IMR-90 (cell line): Measurements from ENCODE around the gene COL4A2. TPM values are rescaled to one million over a fixed set of nuclear protein-coding genes. Genes with fewer than 3 reads are reported as not detected.

Experiments used
- ATAC-seq: fragments of 200-7000 bp; cut with Tn5 transposase; 2 replicates; pipeline ENCODE4 v1.9.1; 2020; ENCODE audit warnings: low read depth, mild to moderate bottlenecking, moderate library complexity
- BruUV-seq: library from RNA; stranded (reverse); fragments of 400-500 nt; replicated peaks from 2 replicates; lab custom pipeline; 2021; lab: Mats Ljungman, UMichigan
- CTCF ChIA-PET: fragments of 300-600 bp; formaldehyde crosslinking; extraction: SDS; loops from one replicate; lab custom pipeline; 2021; ENCODE audit warnings: antibody characterized with exemption; lab: Yijun Ruan, JAX
- POLR2A ChIA-PET: fragments of 300-600 bp; sonication (Branson Sonifier 250); formaldehyde crosslinking; loops from one replicate; lab custom pipeline; 2022; ENCODE audit warnings: antibody characterized with exemption; ENCODE audit not compliant: unreplicated experiment; lab: Charles Lee
- DNase-seq: peaks from one replicate; pipeline ENCODE4 v3.0.0; 2013
- H2AFZ ChIP-seq: replicated peaks from 2 replicates; pipeline ENCODE3; 2013; ENCODE audit warnings: low read length, mild to moderate bottlenecking; ENCODE audit not compliant: poor library complexity
- H2AK5ac ChIP-seq: 2 replicates; pipeline ENCODE4 v1.6.1; 2013; ENCODE audit warnings: low read depth, low read length, inconsistent platforms
- H2AK9ac ChIP-seq: replicated peaks from 2 replicates; pipeline ENCODE3; 2013; ENCODE audit warnings: mild to moderate bottlenecking, low read depth, low read length, moderate library complexity; ENCODE audit not compliant: poor library complexity
- H2BK120ac ChIP-seq: 2 replicates; pipeline ENCODE4 v1.6.1; 2013; ENCODE audit warnings: low read depth, low read length, inconsistent platforms
- H2BK15ac ChIP-seq: 3 replicates; pipeline ENCODE4 v1.6.1; 2013; ENCODE audit warnings: low read depth, low read length, inconsistent platforms
- H2BK20ac ChIP-seq: 2 replicates; pipeline ENCODE4 v1.6.1; 2013; ENCODE audit warnings: low read depth, mild to moderate bottlenecking, inconsistent platforms, low read length, moderate library complexity
- H2BK5ac ChIP-seq: 2 replicates; pipeline ENCODE4 v1.6.1; 2013; ENCODE audit warnings: mild to moderate bottlenecking, low read depth, low read length, inconsistent platforms; ENCODE audit not compliant: poor library complexity, severe bottlenecking
- H3K14ac ChIP-seq: replicated peaks from 2 replicates; pipeline ENCODE4 v1.6.1; 2013; ENCODE audit warnings: low read depth, low read length, inconsistent platforms
- H3K18ac ChIP-seq: 2 replicates; pipeline ENCODE4 v1.6.1; 2013; ENCODE audit warnings: low read depth, low read length, control low read depth
- H3K23ac ChIP-seq: 2 replicates; pipeline ENCODE4 v1.6.1; 2013; ENCODE audit warnings: low read depth, low read length, inconsistent platforms
- H3K27ac ChIP-seq: 2 replicates; pipeline ENCODE4 v1.5.1; 2013; ENCODE audit warnings: mild to moderate bottlenecking, control low read depth, low read length; ENCODE audit not compliant: insufficient read depth
- H3K27me3 ChIP-seq: 2 replicates; pipeline ENCODE4 v1.6.1; 2013; ENCODE audit warnings: low read length; ENCODE audit not compliant: control insufficient read depth, insufficient read depth
- H3K36me3 ChIP-seq: 2 replicates; pipeline ENCODE4 v1.6.1; 2013; ENCODE audit warnings: low read length, mixed read lengths; ENCODE audit not compliant: control insufficient read depth, insufficient read depth
- H3K4ac ChIP-seq: 2 replicates; pipeline ENCODE4 v1.6.1; 2013; ENCODE audit warnings: low read depth, low read length, inconsistent platforms
- H3K4me1 ChIP-seq: 2 replicates; pipeline ENCODE4 v1.6.1; 2013; ENCODE audit warnings: low read length, mixed read lengths; ENCODE audit not compliant: control insufficient read depth, insufficient read depth
- H3K4me2 ChIP-seq: 2 replicates; pipeline ENCODE4 v1.6.1; 2013; ENCODE audit warnings: low read depth, mild to moderate bottlenecking, control low read depth, low read length, moderate library complexity
- H3K4me3 ChIP-seq: 2 replicates; pipeline ENCODE4 v1.5.1; 2013; ENCODE audit warnings: low read depth, mild to moderate bottlenecking, control low read depth, low read length, moderate library complexity; ENCODE audit not compliant: insufficient read depth
- H3K56ac ChIP-seq: 2 replicates; pipeline ENCODE4 v1.6.1; 2013; ENCODE audit warnings: low read length, inconsistent platforms; ENCODE audit not compliant: insufficient read depth; ENCODE audit errors: extremely low read depth
- H3K79me1 ChIP-seq, 2 experiments: 2 replicates each; pipeline ENCODE4 v1.6.1; 2013; ENCODE audit warnings: low read length in 2 of 2, inconsistent platforms in 1 of 2, low read depth in 1 of 2
- H3K9ac ChIP-seq: 2 replicates; pipeline ENCODE4 v1.6.1; 2013; ENCODE audit warnings: low read depth, low read length, control low read depth
- H3K9me1 ChIP-seq: 2 replicates; pipeline ENCODE4 v1.6.1; 2013; ENCODE audit warnings: low read length, inconsistent platforms; ENCODE audit not compliant: insufficient read depth
- H3K9me3 ChIP-seq: 2 replicates; pipeline ENCODE4 v1.6.1; 2013; ENCODE audit warnings: low read length; ENCODE audit not compliant: control insufficient read depth, insufficient read depth
- H4K20me1 ChIP-seq: 2 replicates; pipeline ENCODE4 v1.6.1; 2013; ENCODE audit warnings: low read length, inconsistent platforms; ENCODE audit not compliant: insufficient read depth
- H4K5ac ChIP-seq: 2 replicates; pipeline ENCODE4 v1.6.1; 2013; ENCODE audit warnings: mild to moderate bottlenecking, low read depth, low read length, control low read depth
- H4K8ac ChIP-seq, 2 experiments: 2 replicates each; pipeline ENCODE4 v1.6.1; 2013; ENCODE audit warnings: low read depth in 2 of 2, low read length in 2 of 2, control low read depth in 1 of 2, inconsistent platforms in 1 of 2
- H4K91ac ChIP-seq: 2 replicates; pipeline ENCODE4 v1.6.1; 2013; ENCODE audit warnings: low read depth, low read length, inconsistent platforms; ENCODE audit not compliant: insufficient read depth
- CEBPB ChIP-seq: IDR thresholded peaks from 2 replicates; pipeline ENCODE4 v1.6.1; 2012; ENCODE audit warnings: low read depth, low read length, improper control_type of control experiment
- NFE2L2 ChIP-seq: fragments of 150-350 bp; IDR thresholded peaks from 2 replicates; pipeline ENCODE4 v1.6.1; 2016; ENCODE audit warnings: low read depth, mild to moderate bottlenecking, low read length
- WGBS, 2 experiments: methylation state at CpG; one replicate each; pipeline versions ENCODE4 v1.1.5 to v1.1.7; 2013; ENCODE audit warnings: missing lambda C conversion rate in 2 of 2; ENCODE audit not compliant: insufficient read length in 1 of 2; ENCODE audit errors: extremely low coverage in 2 of 2; 5-methylcytosine and 5-hydroxymethylcytosine counted together
- dilution Hi-C: fragments of 300-500 bp; cut with HindIII; formaldehyde crosslinking; loops from one replicate; pipeline ENCODE4 v1.14.3; 2018; ENCODE audit warnings: low sequenced_read_pairs; ENCODE audit not compliant: unreplicated experiment
- in situ Hi-C: fragments of 300-500 bp; cut with MboI; formaldehyde crosslinking; loops from 3 replicates; pipeline ENCODE4 v1.14.3; 2019; ENCODE audit warnings: low sequenced_read_pairs, inconsistent platforms, mixed read lengths
- intact Hi-C: fragments of 100-400 bp; cut with micrococcal nuclease; formaldehyde crosslinking; loops from 2 replicates; pipeline ENCODE4 v1.10.0; 2022
- polyA plus RNA-seq, 3 experiments: library from polyadenylated mRNA; depleted of rRNA; stranded (reverse); fragments of >200 nt; gene quantifications; 2 replicates each; pipeline ENCODE4 v1.2.3, GENCODE V29; 2012; ENCODE audit warnings: low replicate concordance in 1 of 3
- total RNA-seq: library from RNA; depleted of rRNA; stranded (reverse); fragments of >200 nt; gene quantifications from 2 replicates; pipeline ENCODE4 v1.2.3, GENCODE V29; 2012

Gene COL4A2
- total and polyA plus RNA-seq, 2 of the 4 experiments (the other 2 are of a cell fraction), result 90.7 to 457 TPM

DNA sequence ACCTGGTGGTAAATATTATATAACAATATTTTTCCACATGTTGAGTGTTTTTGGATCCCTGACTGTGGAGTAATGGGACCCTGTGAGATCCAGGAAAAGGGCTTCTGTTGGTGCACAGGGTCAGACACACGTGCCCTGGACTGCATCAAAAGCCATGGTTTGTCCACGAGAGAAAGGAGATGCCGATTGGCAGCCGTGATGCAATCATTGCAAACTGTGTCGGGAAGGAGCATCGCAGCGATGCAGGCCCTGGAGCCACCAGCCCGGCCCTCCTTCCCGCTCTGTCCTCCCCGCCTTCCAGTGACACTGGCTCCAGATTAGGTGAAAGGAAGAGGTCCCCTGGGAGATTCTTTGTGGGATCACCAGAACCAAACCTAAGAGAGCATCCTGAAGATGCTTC is 9.1 kb downstream of the COL4A2 start:
- peaks cover 11 to 78% of the 10 kb centered on the region in 2 experiments for H3K79me1 ChIP-seq
- H2AFZ ChIP-seq, result no peak overlapping the region
- H3K56ac ChIP-seq, result no peak overlapping the region
- H4K8ac ChIP-seq, result no peak overlapping the region
- H3K36me3 ChIP-seq, result peaks cover 49% of the 10 kb centered on the region
- DNase-seq, result no peak
- WGBS, 2 experiments, result 89% methylated on average over 3 of the region's 10 CpGs; no CpG with 5 or more reads in 1 of the 2 experiments
- CTCF ChIA-PET, result no interaction called here
- POLR2A ChIA-PET, result no interaction called here
- no peak overlapping the region for H3K23ac ChIP-seq
- no peak overlapping the region for H2BK20ac ChIP-seq
- no peak overlapping the region for H4K91ac ChIP-seq
- H3K9ac ChIP-seq, result no peak overlapping the region
- H2AK9ac ChIP-seq, result no peak overlapping the region
- H3K4me1 ChIP-seq, result peaks cover 24% of the 10 kb centered on the region
- in situ Hi-C loops (no loop called here), dilution Hi-C loops (no loop called here), intact Hi-C loops (no loop called here)
- no peak overlapping the region for H3K4ac ChIP-seq
- no peak overlapping the region for H3K18ac ChIP-seq
- H2BK120ac ChIP-seq, result no peak overlapping the region
- no peak overlapping the region for H3K4me3 ChIP-seq
- no peak overlapping the region for H3K4me2 ChIP-seq
- TF ChIP-seq CEBPB (peak; percentile 35; the same call in 1 of the 2 replicates), NFE2L2 (no peak)
- H3K9me1 ChIP-seq, result peaks cover 47% of the 10 kb centered on the region
- BruUV-seq, result no TSS peak
- no peak overlapping the region for H4K5ac ChIP-seq
- H2BK15ac ChIP-seq, result no peak overlapping the region
- H2AK5ac ChIP-seq, result no peak overlapping the region
- H3K9me3 ChIP-seq, result no peaks in the 10 kb centered on the region
- no peak overlapping the region for H3K27ac ChIP-seq
- H3K27me3 ChIP-seq, result no peaks in the 10 kb centered on the region
- no peak overlapping the region for H2BK5ac ChIP-seq
- no peak overlapping the region for H3K14ac ChIP-seq
- peaks cover 79% of the 10 kb centered on the region for H4K20me1 ChIP-seq
- ATAC-seq, result no peak
